ENCODE results near the gene USP21. TPM values are rescaled to one million over a fixed set of nuclear protein-coding genes. Genes with fewer than 3 reads are reported as not detected.

Gene USP21
- total and polyA plus RNA-seq, 2 of the 13 experiments (the other 11 are each of a cell fraction or from before 2014, with no cell fraction given): 10.1 to 33.1 TPM

- TF ChIP-seq ZNF318 (CRISPR knock-in tag; IDR thresholded peaks at IDR 0.05) (no peak), HOXA5 (CRISPR knock-in tag; IDR thresholded peaks at IDR 0.05) (no peak), PRPF4 (IDR thresholded peaks at IDR 0.05; ENCODE audit: low read depth, low read length, poor library complexity, severe bottlenecking) (no peak), ZSCAN12 (CRISPR knock-in tag; IDR thresholded peaks at IDR 0.05) (no peak), PATZ1 (CRISPR knock-in tag; IDR thresholded peaks at IDR 0.05) (peak; percentile 41; the same call in 1 of the 2 replicates), ZNF432 (CRISPR knock-in tag; IDR thresholded peaks at IDR 0.05; ENCODE audit: borderline replicate concordance) (no peak), SALL2 (CRISPR knock-in tag; IDR thresholded peaks at IDR 0.05) (peak; percentile 37; the same call in 1 of the 2 replicates), HDAC1 (CRISPR knock-in tag; IDR thresholded peaks at IDR 0.05) (no peak), ZSCAN22 (CRISPR knock-in tag; IDR thresholded peaks at IDR 0.05) (no peak), CREB1 (IDR thresholded peaks at IDR 0.05) (no peak), CREB1 (CRISPR knock-in tag; IDR thresholded peaks at IDR 0.05) (no peak), MAZ (IDR thresholded peaks at IDR 0.05; ENCODE audit: borderline replicate concordance, low read depth, low read length) (0 out of 2 replicates have a peak, but pooled peaks have one; percentile 52), MAZ (CRISPR knock-in tag; IDR thresholded peaks at IDR 0.05; ENCODE audit: low read depth) (0 out of 2 replicates have a peak, but pooled peaks have one; percentile 27), TARDBP (CRISPR knock-in tag; IDR thresholded peaks at IDR 0.05) (peak; percentile 36; the same call in 1 of the 2 replicates), ZNF772 (CRISPR knock-in tag; IDR thresholded peaks at IDR 0.05) (0 out of 2 replicates have a peak, but pooled peaks have one; percentile 28), ZNF280B (CRISPR knock-in tag; IDR thresholded peaks at IDR 0.05; ENCODE audit: borderline replicate concordance) (no peak), ZFAT (CRISPR knock-in tag; conservative IDR thresholded peaks at IDR 0.05) (no peak)
Measured at GRCh38 chr1:161192476-161193465, 33.5 kb downstream of the USP21 start (continued).
